ENCODE data around the gene PSMB5.
"Not testable (repeated sequence)": the region's sequence is repeated elsewhere in the genome, so short reads cannot be mapped to it uniquely, and the experiment has no call there.

Gene PSMB5

DNA sequence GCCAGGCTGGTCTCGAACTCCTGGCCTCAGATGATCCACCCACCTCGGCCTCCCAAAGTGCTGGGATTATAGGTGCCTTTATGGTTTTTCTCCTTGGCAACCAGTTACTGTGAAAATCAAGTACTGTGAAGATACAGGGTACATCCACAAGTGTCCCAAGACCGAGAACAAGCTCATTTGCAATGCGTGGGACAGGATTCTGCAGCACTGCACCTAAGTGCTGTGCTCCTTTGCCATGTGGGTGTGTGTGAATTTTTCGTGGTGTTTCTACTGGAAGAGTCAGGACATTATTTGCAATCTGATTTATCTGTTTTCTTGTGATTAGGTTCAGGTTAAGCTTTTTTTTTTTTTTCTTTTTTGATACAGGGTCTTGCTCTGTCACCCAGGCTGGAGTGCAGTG is 17.6 kb downstream of the PSMB5 start (continued):
- no peak for TF ChIP-seq ZSCAN16 (tag by site-specific recombination; IDR thresholded peaks at IDR 0.05)
- no peak for TF ChIP-seq ZNF433 (tag by site-specific recombination; IDR thresholded peaks at IDR 0.05; ENCODE audit: low read depth)
- no peak for TF ChIP-seq HOXA7 (CRISPR knock-in tag; IDR thresholded peaks at IDR 0.05; ENCODE audit: borderline replicate concordance)
- TF ChIP-seq ZNF239 (tag by site-specific recombination; IDR thresholded peaks at IDR 0.05): no peak
- no peak for TF ChIP-seq ZXDB (tag by site-specific recombination; IDR thresholded peaks at IDR 0.05)
- no peak for TF ChIP-seq SP7 (tag by site-specific recombination; IDR thresholded peaks at IDR 0.05)
- no peak for TF ChIP-seq ZNF114 (tag by site-specific recombination; IDR thresholded peaks at IDR 0.05)
- no peak for TF ChIP-seq ZNF10 (tag by site-specific recombination; IDR thresholded peaks at IDR 0.05)
- no peak for TF ChIP-seq ZBTB7A (tag by site-specific recombination; IDR thresholded peaks at IDR 0.05; ENCODE audit: low read depth)
- no peak for TF ChIP-seq ZNF561 (tag by site-specific recombination; IDR thresholded peaks at IDR 0.05; ENCODE audit: borderline replicate concordance)
- TF ChIP-seq, protein P1, sequence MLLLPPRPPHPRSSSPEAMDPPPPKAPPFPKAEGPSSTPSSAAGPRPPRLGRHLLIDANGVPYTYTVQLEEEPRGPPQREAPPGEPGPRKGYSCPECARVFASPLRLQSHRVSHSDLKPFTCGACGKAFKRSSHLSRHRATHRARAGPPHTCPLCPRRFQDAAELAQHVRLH (tag by site-specific recombination; IDR thresholded peaks at IDR 0.05): no peak

DNA sequence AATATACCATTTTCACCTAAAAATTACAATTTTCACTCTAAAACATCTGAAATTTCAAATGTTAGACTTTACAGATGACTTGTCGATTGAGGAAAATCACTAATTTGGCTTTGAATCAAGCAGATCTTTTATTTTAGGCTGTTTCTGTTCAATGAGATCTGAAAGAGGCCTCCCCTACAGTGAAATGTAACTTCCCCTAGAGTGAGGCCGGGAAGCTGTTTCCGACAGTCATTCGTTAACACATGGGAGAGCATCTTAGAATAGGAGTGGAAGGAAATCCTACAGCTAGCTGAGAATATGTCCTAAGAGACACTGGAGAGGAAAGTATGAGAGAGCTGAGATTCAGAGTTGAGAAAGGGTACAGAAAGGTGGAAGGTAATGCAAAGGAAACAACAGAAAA is 19.1 kb downstream of the PSMB5 start:
- Histone ChIP-seq H3K9me3 (ENCODE audit: control insufficient read depth, insufficient read depth, low read depth, low read length) (no peaks in the 10 kb centered on the region), H3K36me3 (ENCODE audit: control insufficient read depth in 2 of 2, insufficient read depth in 1 of 2, low read length in 2 of 2) (no peaks in the 10 kb centered on the region), H3K27ac (ENCODE audit: extremely low read depth, low read depth, low read length) (no peak overlapping the region), H3K4me1 (ENCODE audit: control insufficient read depth, insufficient read depth, low read length) (no peaks in the 10 kb centered on the region), H3K4me3 (ENCODE audit: low read depth, low read length) (no peak overlapping the region)
- POLR2A ChIA-PET: no interaction called here
- TF ChIP-seq, protein P2, sequence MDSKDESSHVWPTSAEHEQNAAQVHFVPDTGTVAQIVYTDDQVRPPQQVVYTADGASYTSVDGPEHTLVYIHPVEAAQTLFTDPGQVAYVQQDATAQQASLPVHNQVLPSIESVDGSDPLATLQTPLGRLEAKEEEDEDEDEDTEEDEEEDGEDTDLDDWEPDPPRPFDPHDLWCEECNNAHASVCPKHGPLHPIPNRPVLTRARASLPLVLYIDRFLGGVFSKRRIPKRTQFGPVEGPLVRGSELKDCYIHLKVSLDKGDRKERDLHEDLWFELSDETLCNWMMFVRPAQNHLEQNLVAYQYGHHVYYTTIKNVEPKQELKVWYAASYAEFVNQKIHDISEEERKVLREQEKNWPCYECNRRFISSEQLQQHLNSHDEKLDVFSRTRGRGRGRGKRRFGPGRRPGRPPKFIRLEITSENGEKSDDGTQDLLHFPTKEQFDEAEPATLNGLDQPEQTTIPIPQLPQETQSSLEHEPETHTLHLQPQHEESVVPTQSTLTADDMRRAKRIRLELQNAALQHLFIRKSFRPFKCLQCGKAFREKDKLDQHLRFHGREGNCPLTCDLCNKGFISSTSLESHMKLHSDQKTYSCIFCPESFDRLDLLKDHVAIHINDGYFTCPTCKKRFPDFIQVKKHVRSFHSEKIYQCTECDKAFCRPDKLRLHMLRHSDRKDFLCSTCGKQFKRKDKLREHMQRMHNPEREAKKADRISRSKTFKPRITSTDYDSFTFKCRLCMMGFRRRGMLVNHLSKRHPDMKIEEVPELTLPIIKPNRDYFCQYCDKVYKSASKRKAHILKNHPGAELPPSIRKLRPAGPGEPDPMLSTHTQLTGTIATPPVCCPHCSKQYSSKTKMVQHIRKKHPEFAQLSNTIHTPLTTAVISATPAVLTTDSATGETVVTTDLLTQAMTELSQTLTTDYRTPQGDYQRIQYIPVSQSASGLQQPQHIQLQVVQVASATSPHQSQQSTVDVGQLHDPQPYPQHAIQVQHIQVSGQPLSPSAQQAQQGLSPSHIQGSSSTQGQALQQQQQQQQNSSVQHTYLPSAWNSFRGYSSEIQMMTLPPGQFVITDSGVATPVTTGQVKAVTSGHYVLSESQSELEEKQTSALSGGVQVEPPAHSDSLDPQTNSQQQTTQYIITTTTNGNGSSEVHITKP (tag by site-specific recombination; IDR thresholded peaks at IDR 0.05): peak; percentile 77
- TF ChIP-seq, protein P3, sequence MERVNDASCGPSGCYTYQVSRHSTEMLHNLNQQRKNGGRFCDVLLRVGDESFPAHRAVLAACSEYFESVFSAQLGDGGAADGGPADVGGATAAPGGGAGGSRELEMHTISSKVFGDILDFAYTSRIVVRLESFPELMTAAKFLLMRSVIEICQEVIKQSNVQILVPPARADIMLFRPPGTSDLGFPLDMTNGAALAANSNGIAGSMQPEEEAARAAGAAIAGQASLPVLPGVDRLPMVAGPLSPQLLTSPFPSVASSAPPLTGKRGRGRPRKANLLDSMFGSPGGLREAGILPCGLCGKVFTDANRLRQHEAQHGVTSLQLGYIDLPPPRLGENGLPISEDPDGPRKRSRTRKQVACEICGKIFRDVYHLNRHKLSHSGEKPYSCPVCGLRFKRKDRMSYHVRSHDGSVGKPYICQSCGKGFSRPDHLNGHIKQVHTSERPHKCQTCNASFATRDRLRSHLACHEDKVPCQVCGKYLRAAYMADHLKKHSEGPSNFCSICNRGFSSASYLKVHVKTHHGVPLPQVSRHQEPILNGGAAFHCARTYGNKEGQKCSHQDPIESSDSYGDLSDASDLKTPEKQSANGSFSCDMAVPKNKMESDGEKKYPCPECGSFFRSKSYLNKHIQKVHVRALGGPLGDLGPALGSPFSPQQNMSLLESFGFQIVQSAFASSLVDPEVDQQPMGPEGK (tag by site-specific recombination; IDR thresholded peaks at IDR 0.05): no peak
- CTCF ChIA-PET: no interaction called here

DNA sequence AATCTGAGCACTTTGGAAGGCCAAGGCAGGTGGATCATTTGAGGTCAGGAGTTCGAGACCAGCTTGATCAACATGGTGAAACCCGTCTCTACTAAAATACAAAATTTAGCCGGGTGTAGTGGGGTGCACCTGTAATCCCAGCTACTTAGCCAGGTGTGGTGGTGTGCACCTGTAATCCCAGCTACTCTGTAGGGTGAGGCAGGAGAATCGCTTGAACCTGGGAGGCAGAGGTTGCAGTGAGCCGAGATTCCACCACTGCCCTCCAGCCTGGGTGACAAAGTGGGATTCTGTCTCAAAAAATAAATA is 21.0 kb downstream of the PSMB5 start:
- not testable (repeated sequence) for H3K4me3 ChIP-seq (ENCODE audit: low read depth, low read length); H3K9me3 ChIP-seq (ENCODE audit: control insufficient read depth, insufficient read depth, low read depth, low read length); H3K27ac ChIP-seq (ENCODE audit: extremely low read depth, low read depth, low read length); H3K4me1 ChIP-seq (ENCODE audit: control insufficient read depth, insufficient read depth, low read length); H3K36me3 ChIP-seq (ENCODE audit: control insufficient read depth in 2 of 2, insufficient read depth in 1 of 2, low read length in 2 of 2)
- POLR2A ChIA-PET: interaction anchor here (1.1 kb wide), 1 partner anchor 13 kb away, joined by 3 read pairs; no protein-coding TSS in a partner anchor
- CTCF ChIA-PET: interaction anchor here (1.1 to 2.5 kb wide), 2 partner anchors 27 to 55 kb away, joined by 3 to 19 read pairs; no protein-coding TSS in a partner anchor

DNA sequence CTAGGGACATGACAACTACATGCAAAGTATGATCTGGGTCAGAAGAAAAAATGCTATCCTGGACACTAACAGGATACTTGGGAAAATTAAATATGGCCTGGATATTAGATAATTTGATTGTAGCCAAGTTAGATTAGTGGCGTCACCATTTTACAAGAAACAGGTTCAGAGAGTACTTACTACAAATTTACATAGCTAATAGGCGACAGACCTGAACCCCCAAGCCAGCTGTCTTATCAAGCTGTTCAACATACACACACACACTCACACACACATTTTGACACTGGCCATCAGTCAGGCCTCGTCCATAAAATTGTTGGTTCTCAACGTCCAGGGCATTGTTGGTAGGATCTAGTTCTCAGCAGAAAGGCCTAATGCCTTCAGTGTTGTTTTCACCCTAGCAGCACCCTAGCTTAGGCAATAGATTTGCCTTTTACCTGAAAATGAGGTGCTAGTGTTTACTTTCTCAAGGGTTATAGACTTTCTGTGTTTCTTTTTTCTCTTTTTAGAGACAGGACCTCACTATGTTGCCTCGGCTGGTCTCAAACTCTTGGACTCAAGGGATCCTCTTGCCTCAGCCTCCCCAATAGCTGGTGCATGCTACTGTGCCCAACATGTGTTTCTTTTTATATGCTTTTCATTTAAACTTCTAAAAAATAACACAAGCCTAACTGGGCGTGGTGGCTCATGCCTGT is 21.5 kb downstream of the PSMB5 start:
- no peaks in the 10 kb centered on the region for H3K36me3 ChIP-seq (ENCODE audit: control insufficient read depth in 2 of 2, insufficient read depth in 1 of 2, low read length in 2 of 2)
- ChIA-PET POLR2A (interaction anchor here (0.6 to 1.1 kb wide), 2 partner anchors 13 to 18 kb away, joined by 3 read pairs; no protein-coding TSS in a partner anchor), CTCF (interaction anchor here (1.1 to 2.5 kb wide), 3 partner anchors 26 to 56 kb away, joined by 3 to 19 read pairs (median 3); no protein-coding TSS in a partner anchor)
- H3K27ac ChIP-seq (ENCODE audit: extremely low read depth, low read depth, low read length): no peak overlapping the region
- no peak overlapping the region for H3K4me3 ChIP-seq (ENCODE audit: low read depth, low read length)
- H3K9me3 ChIP-seq (ENCODE audit: control insufficient read depth, insufficient read depth, low read depth, low read length): no peaks in the 10 kb centered on the region
- H3K4me1 ChIP-seq (ENCODE audit: control insufficient read depth, insufficient read depth, low read length): peaks cover 5% of the 10 kb centered on the region; the same call in 1 of the 2 replicates
- TF ChIP-seq ZNF248 (tag by site-specific recombination; IDR thresholded peaks at IDR 0.05) (no peak), ZNF19 (tag by site-specific recombination; IDR thresholded peaks at IDR 0.05; ENCODE audit: low read depth) (no peak), ZNF223 (tag by site-specific recombination; IDR thresholded peaks at IDR 0.05) (no peak), KLF7 (tag by site-specific recombination; IDR thresholded peaks at IDR 0.05; ENCODE audit: borderline replicate concordance) (no peak), ZBTB21 (tag by site-specific recombination; IDR thresholded peaks at IDR 0.05) (no peak), ZNF433 (tag by site-specific recombination; IDR thresholded peaks at IDR 0.05; ENCODE audit: low read depth) (no peak), MZF1 (tag by site-specific recombination; IDR thresholded peaks at IDR 0.05; ENCODE audit: borderline replicate concordance) (no peak), ZNF324 (tag by site-specific recombination; IDR thresholded peaks at IDR 0.05) (no peak)
- TF ChIP-seq, protein P4, sequence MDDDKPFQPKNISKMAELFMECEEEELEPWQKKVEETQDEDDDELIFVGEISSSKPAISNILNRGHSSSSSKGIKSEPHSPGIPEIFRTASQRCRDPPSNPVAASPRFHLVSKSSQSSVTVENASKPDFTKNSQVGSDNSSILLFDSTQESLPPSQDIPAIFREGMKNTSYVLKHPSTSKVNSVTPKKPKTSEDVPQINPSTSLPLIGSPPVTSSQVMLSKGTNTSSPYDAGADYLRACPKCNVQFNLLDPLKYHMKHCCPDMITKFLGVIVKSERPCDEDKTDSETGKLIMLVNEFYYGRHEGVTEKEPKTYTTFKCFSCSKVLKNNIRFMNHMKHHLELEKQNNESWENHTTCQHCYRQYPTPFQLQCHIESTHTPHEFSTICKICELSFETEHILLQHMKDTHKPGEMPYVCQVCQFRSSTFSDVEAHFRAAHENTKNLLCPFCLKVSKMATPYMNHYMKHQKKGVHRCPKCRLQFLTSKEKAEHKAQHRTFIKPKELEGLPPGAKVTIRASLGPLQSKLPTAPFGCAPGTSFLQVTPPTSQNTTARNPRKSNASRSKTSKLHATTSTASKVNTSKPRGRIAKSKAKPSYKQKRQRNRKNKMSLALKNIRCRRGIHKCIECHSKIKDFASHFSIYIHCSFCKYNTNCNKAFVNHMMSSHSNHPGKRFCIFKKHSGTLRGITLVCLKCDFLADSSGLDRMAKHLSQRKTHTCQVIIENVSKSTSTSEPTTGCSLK (tag by site-specific recombination; IDR thresholded peaks at IDR 0.05): no peak
- TF ChIP-seq, protein P1 (tag by site-specific recombination; IDR thresholded peaks at IDR 0.05): no peak

Measured in HEK293 (cell line).